HepG2 (cell line): Measurements from ENCODE around the gene WNT10A. TPM values are rescaled to one million over a fixed set of nuclear protein-coding genes. Genes with fewer than 3 reads are reported as not detected.

Experiments used
- ADNP ChIP-seq: sonication (generic); formaldehyde crosslinking; IDR thresholded peaks from 2 replicates; pipeline ENCODE4 v1.4.0; 2020; ENCODE audit warnings: missing genetic modification reagents
- CENPBD1 ChIP-seq: sonication (generic); formaldehyde crosslinking; IDR thresholded peaks from 2 replicates; pipeline ENCODE4 v1.8.0; 2022; ENCODE audit warnings: missing genetic modification reagents, low read depth, mild to moderate bottlenecking, borderline replicate concordance
- GATAD2A ChIP-seq: IDR thresholded peaks from 2 replicates; pipeline ENCODE4 v1.6.1; 2016
- KAT2B ChIP-seq: fragments of 150-350 bp; IDR thresholded peaks from 2 replicates; pipeline ENCODE4 v1.6.1; 2014; ENCODE audit warnings: low read depth, low read length, borderline replicate concordance
- MIER3 ChIP-seq: IDR thresholded peaks from 2 replicates; pipeline ENCODE4 v1.6.1; 2016; ENCODE audit warnings: missing compliant biosample characterization, borderline replicate concordance
- NCOA1 ChIP-seq: sonication (generic); formaldehyde crosslinking; IDR thresholded peaks from 2 replicates; pipeline ENCODE4 v1.9.0; 2021; ENCODE audit warnings: missing genetic modification reagents
- NFE2 ChIP-seq: sonication (generic); formaldehyde crosslinking; IDR thresholded peaks from 2 replicates; pipeline ENCODE4 v1.4.0; 2020; ENCODE audit warnings: missing genetic modification reagents
- REL ChIP-seq: sonication (generic); formaldehyde crosslinking; conservative IDR thresholded peaks from 2 replicates; pipeline ENCODE4 v1.8.0; 2022; ENCODE audit warnings: mild to moderate bottlenecking, missing genetic modification reagents, moderate library complexity
- SATB2 ChIP-seq: sonication (generic); formaldehyde crosslinking; IDR thresholded peaks from 2 replicates; pipeline ENCODE4 v1.5.0; 2020; ENCODE audit warnings: missing genetic modification reagents
- SMAD9 ChIP-seq: sonication (generic); formaldehyde crosslinking; IDR thresholded peaks from 2 replicates; pipeline ENCODE4 v1.5.1; 2020; ENCODE audit warnings: mild to moderate bottlenecking, missing genetic modification reagents
- ZMYM2 ChIP-seq: sonication (generic); formaldehyde crosslinking; IDR thresholded peaks from 2 replicates; pipeline ENCODE4 v1.8.0; 2022; ENCODE audit warnings: mild to moderate bottlenecking, missing genetic modification reagents
- ZNF235 ChIP-seq: sonication (generic); formaldehyde crosslinking; IDR thresholded peaks from 2 replicates; pipeline ENCODE4 v1.8.1; 2023; ENCODE audit warnings: mild to moderate bottlenecking, missing genetic modification reagents, borderline replicate concordance
- ZNF253 ChIP-seq: sonication (generic); formaldehyde crosslinking; IDR thresholded peaks from 2 replicates; pipeline ENCODE4 v1.8.0; 2022; ENCODE audit warnings: mild to moderate bottlenecking, missing genetic modification reagents, borderline replicate concordance
- ZNF280D ChIP-seq: sonication (generic); formaldehyde crosslinking; IDR thresholded peaks from 2 replicates; pipeline ENCODE4 v1.5.1; 2020; ENCODE audit warnings: mild to moderate bottlenecking, missing genetic modification reagents
- ZNF430 ChIP-seq: sonication (generic); formaldehyde crosslinking; IDR thresholded peaks from 2 replicates; pipeline ENCODE4 v1.9.0; 2021; ENCODE audit warnings: mild to moderate bottlenecking, missing genetic modification reagents
- ZNF562 ChIP-seq: sonication (generic); formaldehyde crosslinking; IDR thresholded peaks from 2 replicates; pipeline ENCODE4 v1.8.0; 2022; ENCODE audit warnings: missing genetic modification reagents, borderline replicate concordance
- ZNF644 ChIP-seq: IDR thresholded peaks from 2 replicates; pipeline ENCODE4 v1.6.1; 2016; ENCODE audit warnings: low read depth
- ZNF678 ChIP-seq: sonication (generic); formaldehyde crosslinking; IDR thresholded peaks from 2 replicates; pipeline ENCODE4 v1.4.0; 2020; ENCODE audit warnings: mild to moderate bottlenecking, missing genetic modification reagents
- ZNF703 ChIP-seq: sonication (generic); formaldehyde crosslinking; IDR thresholded peaks from 2 replicates; pipeline ENCODE4 v1.5.1; 2020; ENCODE audit warnings: missing genetic modification reagents, mild to moderate bottlenecking, moderate library complexity, borderline replicate concordance
- ZNF879 ChIP-seq: sonication (generic); formaldehyde crosslinking; IDR thresholded peaks from 2 replicates; pipeline ENCODE4 v1.8.1; 2023; ENCODE audit warnings: missing genetic modification reagents
- polyA plus RNA-seq, 8 experiments: library from polyadenylated mRNA; depleted of rRNA in 3 of 8; stranded (reverse) in 7 of 8; unstranded in 1 of 8; fragments of >200 nt; fragmentation: Illumina TruSeq in 4 of 8; extraction: Trizol in 4 of 8; gene quantifications; 2 replicates each; pipeline versions ENCODE4 v1.2.1 to v1.2.3, GENCODE V29; 2011 to 2016; ENCODE audit warnings: low read depth in 4 of 8, missing spikeins in 1 of 8, mixed read lengths in 1 of 8; ENCODE audit not compliant: insufficient read depth in 1 of 8
- total RNA-seq, 5 experiments: library from RNA; depleted of rRNA; stranded (reverse); fragments of >200 nt; fragmentation: Illumina TruSeq; extraction: Trizol; gene quantifications; 2 replicates each; pipeline ENCODE4 v1.2.3, GENCODE V29; 2016; ENCODE audit warnings: low read depth in 1 of 5
- TF ChIP-seq, protein P1 (sequence below): IDR thresholded peaks from 2 replicates; pipeline ENCODE4 v1.6.1; 2016
- TF ChIP-seq, protein P2 (sequence below): sonication (generic); formaldehyde crosslinking; IDR thresholded peaks from 2 replicates; pipeline ENCODE4 v1.4.0; 2020; ENCODE audit warnings: missing genetic modification reagents, mild to moderate bottlenecking, borderline replicate concordance

The WNT10A gene
- total and polyA plus RNA-seq, 2 of the 13 experiments (the other 11 are each of a cell fraction or from before 2014, with no cell fraction given), result 0.03 TPM; not detected in 1

DNA sequence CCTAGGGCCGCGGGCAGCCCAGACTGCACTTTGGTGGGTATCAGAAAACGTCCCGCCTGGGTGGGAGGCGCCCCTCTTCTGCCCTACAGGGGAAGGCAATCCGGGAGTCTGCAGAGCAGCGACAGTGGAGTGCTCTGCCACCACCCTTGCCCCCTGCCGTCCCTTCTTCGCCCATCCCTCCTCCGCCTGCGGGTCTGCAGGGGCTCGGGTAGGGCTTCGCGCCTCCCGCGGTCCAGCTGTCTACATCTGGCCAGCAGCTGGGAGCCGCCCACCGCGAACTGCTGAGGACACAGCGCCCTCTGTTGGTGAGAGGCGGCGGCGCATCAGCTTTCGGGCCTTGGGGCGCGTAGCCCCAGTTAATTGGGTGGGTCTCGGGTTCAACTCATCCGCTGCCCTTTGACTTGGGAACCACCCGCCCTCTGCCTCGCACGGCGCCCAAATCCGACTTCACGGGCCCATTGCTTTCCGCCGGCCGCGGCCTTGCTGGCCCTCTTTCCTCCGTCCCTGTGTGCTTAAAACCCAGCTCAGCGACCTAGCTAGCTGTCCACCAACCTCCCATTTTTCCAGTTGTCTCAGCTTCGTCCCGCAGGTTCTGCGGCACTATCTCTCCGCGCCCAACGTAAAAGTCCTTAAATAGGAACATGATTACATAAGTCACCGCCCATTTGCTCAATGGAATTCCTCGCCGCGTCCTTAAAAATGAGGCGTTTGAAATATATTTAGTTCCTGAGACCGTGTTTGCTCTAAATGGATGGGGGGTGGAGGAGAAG lies 17.6 kb downstream of the WNT10A start (continued):
- TF ChIP-seq ZMYM2 (CRISPR knock-in tag), result no peak
- no peak for TF ChIP-seq SMAD9 (CRISPR knock-in tag)
- TF ChIP-seq ZNF280D (CRISPR knock-in tag), result no peak
- TF ChIP-seq NCOA1 (CRISPR knock-in tag), result no peak
- TF ChIP-seq ZNF879, result 0 out of 2 replicates have a peak, but pooled peaks have one; percentile 68
- TF ChIP-seq ZNF235 (CRISPR knock-in tag), result peak; percentile 76; the same call in 1 of the 2 replicates
- TF ChIP-seq ZNF644, result no peak
- TF ChIP-seq, protein P1, sequence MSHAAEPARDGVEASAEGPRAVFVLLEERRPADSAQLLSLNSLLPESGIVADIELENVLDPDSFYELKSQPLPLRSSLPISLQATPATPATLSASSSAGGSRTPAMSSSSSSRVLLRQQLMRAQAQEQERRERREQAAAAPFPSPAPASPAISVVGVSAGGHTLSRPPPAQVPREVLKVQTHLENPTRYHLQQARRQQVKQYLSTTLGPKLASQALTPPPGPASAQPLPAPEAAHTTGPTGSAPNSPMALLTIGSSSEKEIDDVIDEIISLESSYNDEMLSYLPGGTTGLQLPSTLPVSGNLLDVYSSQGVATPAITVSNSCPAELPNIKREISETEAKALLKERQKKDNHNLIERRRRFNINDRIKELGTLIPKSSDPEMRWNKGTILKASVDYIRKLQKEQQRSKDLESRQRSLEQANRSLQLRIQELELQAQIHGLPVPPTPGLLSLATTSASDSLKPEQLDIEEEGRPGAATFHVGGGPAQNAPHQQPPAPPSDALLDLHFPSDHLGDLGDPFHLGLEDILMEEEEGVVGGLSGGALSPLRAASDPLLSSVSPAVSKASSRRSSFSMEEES, result no peak
- peak; percentile 48 for TF ChIP-seq GATAD2A
- no peak for TF ChIP-seq ZNF562
- no peak for TF ChIP-seq ZNF253 (CRISPR knock-in tag)
- no peak for TF ChIP-seq NFE2 (CRISPR knock-in tag)
- TF ChIP-seq REL, result no peak
- TF ChIP-seq, protein P2, sequence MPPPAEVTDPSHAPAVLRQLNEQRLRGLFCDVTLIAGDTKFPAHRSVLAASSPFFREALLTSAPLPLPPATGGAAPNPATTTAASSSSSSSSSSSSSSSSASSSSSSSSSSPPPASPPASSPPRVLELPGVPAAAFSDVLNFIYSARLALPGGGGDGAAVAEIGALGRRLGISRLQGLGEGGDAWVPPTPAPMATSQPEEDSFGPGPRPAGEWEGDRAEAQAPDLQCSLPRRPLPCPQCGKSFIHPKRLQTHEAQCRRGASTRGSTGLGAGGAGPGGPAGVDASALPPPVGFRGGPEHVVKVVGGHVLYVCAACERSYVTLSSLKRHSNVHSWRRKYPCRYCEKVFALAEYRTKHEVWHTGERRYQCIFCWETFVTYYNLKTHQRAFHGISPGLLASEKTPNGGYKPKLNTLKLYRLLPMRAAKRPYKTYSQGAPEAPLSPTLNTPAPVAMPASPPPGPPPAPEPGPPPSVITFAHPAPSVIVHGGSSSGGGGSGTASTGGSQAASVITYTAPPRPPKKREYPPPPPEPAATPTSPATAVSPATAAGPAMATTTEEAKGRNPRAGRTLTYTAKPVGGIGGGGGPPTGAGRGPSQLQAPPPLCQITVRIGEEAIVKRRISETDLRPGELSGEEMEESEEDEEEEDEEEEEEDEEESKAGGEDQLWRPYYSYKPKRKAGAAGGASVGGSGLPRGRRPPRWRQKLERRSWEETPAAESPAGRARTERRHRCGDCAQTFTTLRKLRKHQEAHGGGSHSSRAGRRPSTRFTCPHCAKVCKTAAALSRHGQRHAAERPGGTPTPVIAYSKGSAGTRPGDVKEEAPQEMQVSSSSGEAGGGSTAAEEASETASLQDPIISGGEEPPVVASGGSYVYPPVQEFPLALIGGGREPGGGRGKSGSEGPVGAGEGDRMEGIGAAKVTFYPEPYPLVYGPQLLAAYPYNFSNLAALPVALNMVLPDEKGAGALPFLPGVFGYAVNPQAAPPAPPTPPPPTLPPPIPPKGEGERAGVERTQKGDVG, result no peak; the same call in 1 of the 2 replicates
- TF ChIP-seq ZNF430, result no peak
- 0 out of 2 replicates have a peak, but pooled peaks have one; percentile 31 for TF ChIP-seq MIER3 (CRISPR knock-in tag)
- no peak for TF ChIP-seq ZNF703 (CRISPR knock-in tag)
- TF ChIP-seq ADNP (CRISPR knock-in tag), result no peak
- TF ChIP-seq SATB2, result no peak
- 0 out of 2 replicates have a peak, but pooled peaks have one; percentile 69 for TF ChIP-seq CENPBD1 (CRISPR knock-in tag)
- TF ChIP-seq KAT2B, result no peak
- 0 out of 2 replicates have a peak, but pooled peaks have one; percentile 75 for TF ChIP-seq ZNF678
